Measurements from ENCODE around the gene PICK1. TPM values are rescaled to one million over a fixed set of nuclear protein-coding genes. Genes with fewer than 3 reads are reported as not detected.

The PICK1 gene
- total RNA-seq (2016; rRNA removed; fragmentation: Illumina TruSeq; extraction: Trizol), result 16.0 and 19.3 TPM in 2 replicates
- 5.2 and 7.0 TPM in 2 replicates for total RNA-seq (2016; cell fraction: cytosol; rRNA removed; fragmentation: Illumina TruSeq; extraction: Trizol; ENCODE audit: low read depth)
- total RNA-seq (2016; cell fraction: insoluble cytoplasmic fraction; rRNA removed; fragmentation: Illumina TruSeq; extraction: Trizol), result 12.5 and 21.2 TPM in 2 replicates
- 5.1 and 6.4 TPM in 2 replicates for total RNA-seq (2016; cell fraction: membrane; rRNA removed; fragmentation: Illumina TruSeq; extraction: Trizol)
- 23.0 and 24.4 TPM in 2 replicates for total RNA-seq (2016; cell fraction: nucleus; rRNA removed; fragmentation: Illumina TruSeq; extraction: Trizol)
- 25.3 and 28.9 TPM in 2 replicates for polyA plus RNA-seq (2011; rRNA removed)
- 16.7 and 22.6 TPM in 2 replicates for polyA plus RNA-seq (2011; cell fraction: cytosol; rRNA removed)
- 156 and 186 TPM in 2 replicates for polyA plus RNA-seq (2011; cell fraction: nucleus; rRNA removed)
- 11.1 and 11.5 TPM in 2 replicates for polyA plus RNA-seq (2012)
- polyA plus RNA-seq (2016; cell fraction: cytosol; fragmentation: Illumina TruSeq; extraction: Trizol; ENCODE audit: low read depth), result 1.6 and 2.0 TPM in 2 replicates
- polyA plus RNA-seq (2016; cell fraction: insoluble cytoplasmic fraction; fragmentation: Illumina TruSeq; extraction: Trizol; ENCODE audit: low read depth), result 13.6 and 16.4 TPM in 2 replicates
- 2.3 and 3.1 TPM in 2 replicates for polyA plus RNA-seq (2016; cell fraction: membrane; fragmentation: Illumina TruSeq; extraction: Trizol; ENCODE audit: low read depth)
- polyA plus RNA-seq (2016; cell fraction: nucleus; fragmentation: Illumina TruSeq; extraction: Trizol; ENCODE audit: insufficient read depth, low read depth), result 45.3 and 47.7 TPM in 2 replicates
- polyA minus RNA-seq (2011; rRNA and poly(A)+ RNA removed; ENCODE audit: low replicate concordance), result 19.1 and 21.9 TPM in 2 replicates
- 5.4 and 6.4 TPM in 2 replicates for polyA minus RNA-seq (2011; cell fraction: cytosol; rRNA and poly(A)+ RNA removed)
- polyA minus RNA-seq (2011; cell fraction: nucleus; rRNA and poly(A)+ RNA removed), result 26.1 and 32.8 TPM in 2 replicates
- percentile 52 among the genes with signal in this experiment for Bru-seq, nascent RNA
- percentile 66 among the genes with signal in this experiment for BruChase-seq, experiment 1, labeled RNA remaining after a 6-hour chase
- BruChase-seq, experiment 2, labeled RNA remaining after a 2-hour chase, result percentile 60 among the genes with signal in this experiment
- long read RNA-seq, experiment 1, partial matches to known transcripts, result 2 of 10 reads
- long read RNA-seq, experiment 1, other reads (novel, unspliced or antisense), result 4 of 10 reads
- long read RNA-seq, experiment 2, transcript PICK1-201 (13 exons, 2,055 nt), result major isoform, 7 of 27 reads
- long read RNA-seq, experiment 2, partial matches to known transcripts, result 7 of 27 reads
- long read RNA-seq, experiment 2, other reads (novel, unspliced or antisense), result 9 of 27 reads

DNA sequence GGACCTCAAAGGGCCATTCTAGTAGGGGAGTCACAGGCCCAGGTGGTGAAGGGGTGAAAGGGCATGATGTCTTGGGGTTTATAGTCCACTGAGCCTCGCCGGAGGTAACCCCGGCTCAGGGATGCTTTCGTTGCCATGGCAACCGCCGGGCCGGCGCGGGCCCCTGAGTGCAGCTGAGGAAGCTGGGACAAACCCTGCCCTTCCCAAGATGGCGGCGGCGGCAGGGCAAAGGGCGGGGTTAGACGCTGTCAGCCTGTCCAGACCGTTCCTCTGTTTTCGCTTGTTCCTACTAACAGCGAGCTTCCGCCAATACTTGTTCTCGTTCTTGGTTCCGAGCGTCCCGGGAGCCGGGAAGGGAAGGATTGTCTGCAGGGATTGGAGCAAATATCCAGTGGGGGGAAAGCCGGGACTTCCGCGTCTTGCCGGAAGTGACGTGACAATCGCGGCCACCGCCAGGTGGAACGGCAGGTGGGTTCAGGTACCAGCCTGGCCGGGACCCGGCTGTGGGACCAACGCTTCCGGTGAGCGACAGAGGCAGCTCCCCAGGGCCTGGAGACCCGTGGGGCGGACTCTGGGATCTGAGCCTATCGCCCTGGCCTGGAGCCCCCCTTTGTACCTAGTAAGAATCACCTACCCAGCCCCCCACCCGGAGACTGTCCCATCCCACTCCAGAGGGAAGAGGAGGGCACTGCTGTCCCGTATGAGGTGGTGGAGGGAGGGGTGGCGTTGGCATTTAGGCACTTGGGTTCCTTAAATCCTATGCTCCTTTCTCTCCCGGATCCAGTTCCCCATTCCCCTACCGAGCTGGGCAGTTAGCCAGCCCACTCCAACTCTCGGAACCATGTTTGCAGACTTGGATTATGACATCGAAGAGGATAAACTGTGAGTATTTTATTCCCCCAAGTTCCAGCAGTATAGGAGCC, at the start of gene PICK1:
PICK1 (plus strand) TSS at position 436 of the 923 bp plus-strand sequence; CDS start at position 842, 406 bp downstream.
- Histone ChIP-seq H3K36me3 (replicated peaks in 1 of 2; ENCODE audit: control insufficient read depth in 1 of 2, insufficient read depth in 2 of 2, low read length in 2 of 2) (peaks cover 2 to 13% of the 10 kb centered on the region in 2 experiments; a peak in 4 of 5 replicates), H3K9me3 (ENCODE audit: low read length) (no peaks in the 10 kb centered on the region), H3K4me2 (ENCODE audit: low read depth, low read length) (peak within 1 kb of the TSS; percentile 95), H3K4me3 (replicated peaks in 1 of 3; ENCODE audit: insufficient read depth in 1 of 3, low read depth in 2 of 3, low read length in 3 of 3) (peak within 1 kb of the TSS; percentile 60 to 79 (median 64)), H3K9ac (ENCODE audit: insufficient read depth, low read depth, low read length) (peak within 1 kb of the TSS; percentile 71), H4K20me1 (ENCODE audit: insufficient read depth, low read length) (no peaks in the 10 kb centered on the region), H3K4me1 (ENCODE audit: insufficient read depth, low read length) (peaks cover 26% of the 10 kb centered on the region), H3K27me3 (ENCODE audit: control insufficient read depth in 1 of 2, insufficient read depth in 2 of 2, low read length in 2 of 2) (no peaks in the 10 kb centered on the region), H3K79me2 (ENCODE audit: insufficient read depth, low read length) (no peaks in the 10 kb centered on the region), H2AFZ (ENCODE audit: low read length) (peak within 1 kb of the TSS; percentile 22), H3K27ac (ENCODE audit: extremely low read length, insufficient read depth, low read length) (peak within 1 kb of the TSS; percentile 71)
- DNase-seq (ENCODE audit: low spot score) (peak; percentile 93), FAIRE-seq (peak; percentile 89), ATAC-seq (peak; percentile 85)
- TSS peak; percentile 79 for BruUV-seq (replicated peaks)
- intact Hi-C loops (cut with micrococcal nuclease; ENCODE audit: unreplicated experiment), result loop anchor here (10.0 kb wide), 1 partner anchor 208 kb away; no protein-coding TSS in a partner anchor
- in situ Hi-C loops (cut with HindIII; ENCODE audit: extremely low pct_ligation_motif_present, low pct_unique_long_range_greater_than_20kb), result loop anchor here (10.0 kb wide), 2 partner anchors 298 to 458 kb away; no protein-coding TSS in a partner anchor
- ChIA-PET CTCF (ENCODE audit: low intra/inter-chr PET ratio, low total read pairs) (no interaction called here), POLR2A (interaction anchor here (0.6 to 0.8 kb wide), 3 partner anchors 23 to 209 kb away, joined by 3 to 4 read pairs (median 4); no protein-coding TSS in a partner anchor)
- WGBS (ENCODE audit: low lambda C conversion rate), result under 1% methylated on average over 23 of the region's 47 CpGs
- no peak for TF ChIP-seq MTF2 (CRISPR knock-in tag; IDR thresholded peaks at IDR 0.05; ENCODE audit: borderline replicate concordance)
- TF ChIP-seq, protein P1, sequence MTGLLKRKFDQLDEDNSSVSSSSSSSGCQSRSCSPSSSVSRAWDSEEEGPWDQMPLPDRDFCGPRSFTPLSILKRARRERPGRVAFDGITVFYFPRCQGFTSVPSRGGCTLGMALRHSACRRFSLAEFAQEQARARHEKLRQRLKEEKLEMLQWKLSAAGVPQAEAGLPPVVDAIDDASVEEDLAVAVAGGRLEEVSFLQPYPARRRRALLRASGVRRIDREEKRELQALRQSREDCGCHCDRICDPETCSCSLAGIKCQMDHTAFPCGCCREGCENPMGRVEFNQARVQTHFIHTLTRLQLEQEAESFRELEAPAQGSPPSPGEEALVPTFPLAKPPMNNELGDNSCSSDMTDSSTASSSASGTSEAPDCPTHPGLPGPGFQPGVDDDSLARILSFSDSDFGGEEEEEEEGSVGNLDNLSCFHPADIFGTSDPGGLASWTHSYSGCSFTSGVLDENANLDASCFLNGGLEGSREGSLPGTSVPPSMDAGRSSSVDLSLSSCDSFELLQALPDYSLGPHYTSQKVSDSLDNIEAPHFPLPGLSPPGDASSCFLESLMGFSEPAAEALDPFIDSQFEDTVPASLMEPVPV (CRISPR knock-in tag; IDR thresholded peaks at IDR 0.05), result 0 out of 2 replicates have a peak, but pooled peaks have one; percentile 20
- TF ChIP-seq, protein P2, sequence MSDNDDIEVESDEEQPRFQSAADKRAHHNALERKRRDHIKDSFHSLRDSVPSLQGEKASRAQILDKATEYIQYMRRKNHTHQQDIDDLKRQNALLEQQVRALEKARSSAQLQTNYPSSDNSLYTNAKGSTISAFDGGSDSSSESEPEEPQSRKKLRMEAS (IDR thresholded peaks at IDR 0.05), result peak; percentile 58; the same call in 1 of the 2 replicates
- no peak for TF ChIP-seq ZNF260 (CRISPR knock-in tag; IDR thresholded peaks at IDR 0.05; ENCODE audit: borderline replicate concordance, low read depth)
- TF ChIP-seq CBX1 (IDR thresholded peaks at IDR 0.05; ENCODE audit: low read depth), result no peak
- TF ChIP-seq, protein P3, sequence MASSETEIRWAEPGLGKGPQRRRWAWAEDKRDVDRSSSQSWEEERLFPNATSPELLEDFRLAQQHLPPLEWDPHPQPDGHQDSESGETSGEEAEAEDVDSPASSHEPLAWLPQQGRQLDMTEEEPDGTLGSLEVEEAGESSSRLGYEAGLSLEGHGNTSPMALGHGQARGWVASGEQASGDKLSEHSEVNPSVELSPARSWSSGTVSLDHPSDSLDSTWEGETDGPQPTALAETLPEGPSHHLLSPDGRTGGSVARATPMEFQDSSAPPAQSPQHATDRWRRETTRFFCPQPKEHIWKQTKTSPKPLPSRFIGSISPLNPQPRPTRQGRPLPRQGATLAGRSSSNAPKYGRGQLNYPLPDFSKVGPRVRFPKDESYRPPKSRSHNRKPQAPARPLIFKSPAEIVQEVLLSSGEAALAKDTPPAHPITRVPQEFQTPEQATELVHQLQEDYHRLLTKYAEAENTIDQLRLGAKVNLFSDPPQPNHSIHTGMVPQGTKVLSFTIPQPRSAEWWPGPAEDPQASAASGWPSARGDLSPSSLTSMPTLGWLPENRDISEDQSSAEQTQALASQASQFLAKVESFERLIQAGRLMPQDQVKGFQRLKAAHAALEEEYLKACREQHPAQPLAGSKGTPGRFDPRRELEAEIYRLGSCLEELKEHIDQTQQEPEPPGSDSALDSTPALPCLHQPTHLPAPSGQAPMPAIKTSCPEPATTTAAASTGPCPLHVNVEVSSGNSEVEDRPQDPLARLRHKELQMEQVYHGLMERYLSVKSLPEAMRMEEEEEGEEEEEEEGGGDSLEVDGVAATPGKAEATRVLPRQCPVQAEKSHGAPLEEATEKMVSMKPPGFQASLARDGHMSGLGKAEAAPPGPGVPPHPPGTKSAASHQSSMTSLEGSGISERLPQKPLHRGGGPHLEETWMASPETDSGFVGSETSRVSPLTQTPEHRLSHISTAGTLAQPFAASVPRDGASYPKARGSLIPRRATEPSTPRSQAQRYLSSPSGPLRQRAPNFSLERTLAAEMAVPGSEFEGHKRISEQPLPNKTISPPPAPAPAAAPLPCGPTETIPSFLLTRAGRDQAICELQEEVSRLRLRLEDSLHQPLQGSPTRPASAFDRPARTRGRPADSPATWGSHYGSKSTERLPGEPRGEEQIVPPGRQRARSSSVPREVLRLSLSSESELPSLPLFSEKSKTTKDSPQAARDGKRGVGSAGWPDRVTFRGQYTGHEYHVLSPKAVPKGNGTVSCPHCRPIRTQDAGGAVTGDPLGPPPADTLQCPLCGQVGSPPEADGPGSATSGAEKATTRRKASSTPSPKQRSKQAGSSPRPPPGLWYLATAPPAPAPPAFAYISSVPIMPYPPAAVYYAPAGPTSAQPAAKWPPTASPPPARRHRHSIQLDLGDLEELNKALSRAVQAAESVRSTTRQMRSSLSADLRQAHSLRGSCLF (CRISPR knock-in tag; IDR thresholded peaks at IDR 0.05; ENCODE audit: borderline replicate concordance), result no peak
- no peak; the same call in 1 of the 2 replicates for TF ChIP-seq ZNF350 (CRISPR knock-in tag; IDR thresholded peaks at IDR 0.05; ENCODE audit: borderline replicate concordance, low read depth)
- 0 out of 2 replicates have a peak, but pooled peaks have one; percentile 29 for TF ChIP-seq HES4 (CRISPR knock-in tag; IDR thresholded peaks at IDR 0.05; ENCODE audit: borderline replicate concordance)

All from HepG2 (cell line).